PC-9 (cell line): ENCODE results near the gene OAS1.

Experiments used
- EZH2 ChIP-seq: fragments of 200-600 bp; sonication (generic); IDR thresholded peaks from 2 replicates; pipeline ENCODE4 v1.8.0; 2017; ENCODE audit warnings: antibody characterized with exemption, low read depth
- TF ChIP-seq, protein P1 (sequence below): fragments of 200-600 bp; sonication (generic); conservative IDR thresholded peaks from 2 replicates; pipeline ENCODE4 v1.6.1; 2017; ENCODE audit warnings: mixed run types, antibody characterized with exemption, mild to moderate bottlenecking, moderate library complexity

DNA sequence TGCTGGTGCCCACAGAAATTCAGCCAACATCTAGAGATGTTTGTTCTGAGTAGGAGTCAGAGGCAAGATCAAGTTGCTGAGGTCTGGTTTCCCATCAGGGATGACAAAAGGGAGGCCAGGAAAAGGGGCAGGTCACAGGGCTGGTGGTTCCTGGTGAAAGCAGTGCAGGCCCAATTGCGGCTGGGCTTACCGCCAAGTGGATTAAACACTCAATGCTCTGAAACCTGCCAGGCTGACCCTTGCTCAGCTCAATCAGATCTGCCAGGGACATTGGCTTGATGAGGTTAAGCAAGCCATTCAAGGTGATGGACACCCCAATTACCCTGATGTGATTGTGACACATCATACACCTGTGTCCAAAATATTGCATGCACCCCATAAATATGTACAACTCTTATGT, 5.5 kb upstream of the OAS1 start:
- TF ChIP-seq, protein P1, sequence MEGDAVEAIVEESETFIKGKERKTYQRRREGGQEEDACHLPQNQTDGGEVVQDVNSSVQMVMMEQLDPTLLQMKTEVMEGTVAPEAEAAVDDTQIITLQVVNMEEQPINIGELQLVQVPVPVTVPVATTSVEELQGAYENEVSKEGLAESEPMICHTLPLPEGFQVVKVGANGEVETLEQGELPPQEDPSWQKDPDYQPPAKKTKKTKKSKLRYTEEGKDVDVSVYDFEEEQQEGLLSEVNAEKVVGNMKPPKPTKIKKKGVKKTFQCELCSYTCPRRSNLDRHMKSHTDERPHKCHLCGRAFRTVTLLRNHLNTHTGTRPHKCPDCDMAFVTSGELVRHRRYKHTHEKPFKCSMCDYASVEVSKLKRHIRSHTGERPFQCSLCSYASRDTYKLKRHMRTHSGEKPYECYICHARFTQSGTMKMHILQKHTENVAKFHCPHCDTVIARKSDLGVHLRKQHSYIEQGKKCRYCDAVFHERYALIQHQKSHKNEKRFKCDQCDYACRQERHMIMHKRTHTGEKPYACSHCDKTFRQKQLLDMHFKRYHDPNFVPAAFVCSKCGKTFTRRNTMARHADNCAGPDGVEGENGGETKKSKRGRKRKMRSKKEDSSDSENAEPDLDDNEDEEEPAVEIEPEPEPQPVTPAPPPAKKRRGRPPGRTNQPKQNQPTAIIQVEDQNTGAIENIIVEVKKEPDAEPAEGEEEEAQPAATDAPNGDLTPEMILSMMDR, result no peak
- no peak for TF ChIP-seq EZH2
